K562 (cell line): ENCODE measurements around the gene CSTB. TPM values are rescaled to one million over a fixed set of nuclear protein-coding genes. Genes with fewer than 3 reads are reported as not detected.
A peak's percentile ranks its signal among the peaks of the same experiment; 100 is the strongest.

Experiments
- FOXK1 ChIP-seq: sonication (generic); formaldehyde crosslinking; IDR thresholded peaks from 2 replicates; pipeline ENCODE4 v1.8.0; 2022; ENCODE audit warnings: missing genetic modification reagents, mild to moderate bottlenecking, borderline replicate concordance
- GTF3C2 ChIP-seq: IDR thresholded peaks from 3 replicates; pipeline ENCODE4 v1.6.1; 2011; ENCODE audit warnings: borderline replicate concordance, mild to moderate bottlenecking, moderate library complexity; ENCODE audit not compliant: insufficient read length; ENCODE audit errors: extremely low read depth
- MAZ ChIP-seq, 2 experiments: fragments of 450-650 bp in 1 of 2; sonication (generic) in 1 of 2; formaldehyde crosslinking; IDR thresholded peaks in 1 of 2; conservative IDR thresholded peaks in 1 of 2; 2 replicates each; pipeline versions ENCODE4 v1.4.0 to v1.5.0; 2020; ENCODE audit warnings: mild to moderate bottlenecking in 1 of 2, missing genetic modification reagents in 1 of 2
- MLLT1 ChIP-seq, 2 experiments: fragments of 450-650 bp; IDR thresholded peaks; 2 replicates each; pipeline ENCODE4 v1.6.1; 2016
- NCOR1 ChIP-seq: fragments of 450-650 bp; IDR thresholded peaks from 2 replicates; pipeline ENCODE4 v1.6.1; 2016; ENCODE audit warnings: mild to moderate bottlenecking, moderate library complexity
- TAF9B ChIP-seq: fragments of 450-650 bp; IDR thresholded peaks from 2 replicates; pipeline ENCODE4 v1.6.1; 2018; ENCODE audit warnings: mild to moderate bottlenecking; ENCODE audit not compliant: partially characterized antibody
- TCF7L2 ChIP-seq: fragments of 150-350 bp; IDR thresholded peaks from 2 replicates; pipeline ENCODE4 v1.6.1; 2016; ENCODE audit warnings: low read depth, mild to moderate bottlenecking, low read length, moderate library complexity
- TOE1 ChIP-seq, 2 experiments: fragments of 450-650 bp in 1 of 2; sonication (generic) in 1 of 2; formaldehyde crosslinking in 1 of 2; IDR thresholded peaks; 2 replicates each; pipeline versions ENCODE4 v1.7.1 to v1.8.0; 2016 to 2022; ENCODE audit warnings: borderline replicate concordance in 2 of 2, mild to moderate bottlenecking in 2 of 2, antibody characterized with exemption in 1 of 2, inconsistent platforms in 1 of 2, low read depth in 1 of 2, missing genetic modification reagents in 1 of 2, moderate library complexity in 1 of 2
- UBTF ChIP-seq, 2 experiments: IDR thresholded peaks; 2 replicates each; pipeline ENCODE4 v1.6.1; 2012; ENCODE audit warnings: improper control_type of control experiment in 2 of 2, low read depth in 2 of 2, low read length in 2 of 2, borderline replicate concordance in 1 of 2
- ZNF592 ChIP-seq: fragments of 450-650 bp; IDR thresholded peaks from 2 replicates; pipeline ENCODE4 v1.6.1; 2017; ENCODE audit warnings: antibody characterized with exemption, mild to moderate bottlenecking
- polyA plus RNA-seq, 8 experiments: library from polyadenylated mRNA; depleted of rRNA in 4 of 8; stranded (reverse) in 5 of 8; unstranded in 3 of 8; fragments of >200 nt; fragmentation: Nextera tagmentation in 2 of 8; fragmentation: Illumina TruSeq in 1 of 8; extraction: Ambion mirVana in 2 of 8; extraction: Trizol in 1 of 8; gene quantifications; 2 replicates each; pipeline versions ENCODE4 v1.2.1 to v1.2.3, GENCODE V29; 2011 to 2014; ENCODE audit warnings: inconsistent platforms in 1 of 8, missing spikeins in 1 of 8
- total RNA-seq, 7 experiments: library from RNA; depleted of rRNA in 6 of 7; stranded (reverse); fragments of >200 nt in 6 of 7; fragmentation: Illumina TruSeq in 2 of 7; extraction: Trizol in 2 of 7; gene quantifications; 2 replicates each; pipeline versions ENCODE4 v1.2.1 to v1.2.3, GENCODE V29; 2011 to 2021; ENCODE audit warnings: low replicate concordance in 1 of 7

Gene CSTB
- total and polyA plus RNA-seq, 9 of the 15 experiments (the other 6 are each of a cell fraction or from before 2014, with no cell fraction given): 12.4 to 65.0 (median 31.7) TPM

GRCh38 chr21:43728467-43729390 lies 47.4 kb downstream of the CSTB start (continued):
- TF ChIP-seq ZNF592 (peak; percentile 89), GTF3C2 (no peak), FOXK1 (CRISPR knock-in tag) (peak; percentile 72; the same call in 1 of the 2 replicates), TCF7L2 (no peak), UBTF (IDR thresholded peaks at IDR 0.05; ENCODE audit: borderline replicate concordance in 1 of 2, low read depth in 2 of 2, low read length in 2 of 2) (peak; percentile 99), TAF9B (peak; percentile 100), MAZ (CRISPR knock-in tag; conservative IDR thresholded peaks at IDR 0.05 in 1 of 2, IDR thresholded peaks at IDR 0.05 in 1 of 2) (peak; percentile 96 to 98), MLLT1 (IDR thresholded peaks at IDR 0.05) (peak; percentile 30 to 87; a peak in 2 of 4 replicates), TOE1 (IDR thresholded peaks at IDR 0.05; ENCODE audit: borderline replicate concordance) (peak; percentile 93), TOE1 (CRISPR knock-in tag; IDR thresholded peaks at IDR 0.05; ENCODE audit: borderline replicate concordance, low read depth) (peak; percentile 48; the same call in 1 of the 2 replicates), NCOR1 (peak; percentile 99)
